GM12892 (cell line): ENCODE results near the gene MAS1L.

Experiments used
- POLR2A ChIP-seq: IDR thresholded peaks from 2 replicates; pipeline ENCODE4 v1.6.1; 2011; ENCODE audit warnings: low read depth, low read length, control low read depth
- TAF1 ChIP-seq: IDR thresholded peaks from 2 replicates; pipeline ENCODE4 v1.6.1; 2011; ENCODE audit warnings: low read depth, mild to moderate bottlenecking, control low read depth, low read length, borderline replicate concordance

DNA sequence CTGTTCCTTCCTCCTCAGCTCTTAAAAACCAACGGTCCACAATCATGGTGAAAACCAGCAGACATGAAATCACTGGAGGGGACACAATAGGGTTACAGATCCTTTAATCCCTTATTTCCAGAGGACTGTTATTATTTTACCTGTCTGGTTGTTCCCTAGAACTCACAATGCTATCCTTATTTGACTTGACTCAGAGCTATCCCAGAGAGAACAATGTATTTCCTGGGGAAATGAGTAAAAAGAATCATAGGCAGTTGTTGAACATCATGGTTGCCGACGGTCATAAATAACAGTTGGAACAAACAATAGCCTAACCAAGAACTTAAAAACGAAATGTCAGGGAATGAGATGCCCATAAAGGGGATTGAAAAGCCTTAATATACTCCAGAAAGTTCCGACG is 21.5 kb downstream of the MAS1L start:
- TF ChIP-seq TAF1 (no peak), POLR2A (no peak)
